BE2C (cell line): ENCODE results near the gene AACS.

Experiments used
- DNase-seq: peaks from one replicate; pipeline ENCODE4 v3.0.0-alpha.2; 2020
- H3K27me3 ChIP-seq: fragments of 250-450 bp; sonication (Bioruptor Pico); 2 replicates; pipeline ENCODE4 v1.5.1; 2020; ENCODE audit warnings: mild to moderate bottlenecking
- H3K36me3 ChIP-seq: fragments of 250-450 bp; sonication (Bioruptor Pico); 2 replicates; pipeline ENCODE4 v1.5.1; 2020; ENCODE audit warnings: mild to moderate bottlenecking
- H3K4me1 ChIP-seq: fragments of 250-450 bp; sonication (Bioruptor Pico); 2 replicates; pipeline ENCODE4 v1.5.1; 2020
- H3K4me3 ChIP-seq: 2 replicates; pipeline ENCODE4 v1.5.1; 2011; ENCODE audit warnings: low read depth, low read length
- H3K9me3 ChIP-seq: fragments of 250-450 bp; sonication (Bioruptor Pico); 2 replicates; pipeline ENCODE4 v1.5.1; 2020
- CTCF ChIP-seq: IDR thresholded peaks from 2 replicates; pipeline ENCODE4 v1.5.1; 2012; ENCODE audit warnings: mild to moderate bottlenecking, low read depth, low read length

The AACS gene

DNA sequence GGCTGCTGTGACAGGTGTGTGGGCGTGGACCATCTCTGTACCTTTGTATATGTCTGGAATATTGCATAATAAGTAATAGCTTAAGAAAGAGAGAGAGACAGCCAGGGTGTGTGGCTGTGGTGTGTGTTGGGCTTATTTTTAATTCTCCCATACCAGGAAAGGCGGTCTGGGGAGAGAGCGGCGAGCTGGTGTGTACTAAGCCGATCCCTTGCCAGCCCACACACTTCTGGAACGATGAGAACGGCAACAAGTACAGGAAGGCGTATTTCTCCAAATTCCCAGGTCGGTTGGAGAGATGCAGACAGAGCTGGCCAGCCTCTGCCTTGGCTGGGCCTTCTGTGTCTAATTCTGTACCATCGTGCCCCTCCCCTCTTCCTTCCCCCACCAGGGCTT, 63.9 kb downstream of the AACS start:
- H3K27me3 ChIP-seq, result no peaks in the 10 kb centered on the region
- H3K36me3 ChIP-seq, result peaks cover 7% of the 10 kb centered on the region; the same call in 1 of the 2 replicates
- no peak for TF ChIP-seq CTCF
- no peak overlapping the region for H3K4me3 ChIP-seq
- no peaks in the 10 kb centered on the region for H3K4me1 ChIP-seq
- no peak for DNase-seq
- H3K9me3 ChIP-seq, result no peaks in the 10 kb centered on the region

GRCh38 chr12:125129591-125130255, 64.5 kb downstream of the AACS start:
- no peak overlapping the region for H3K4me3 ChIP-seq
- no peak for TF ChIP-seq CTCF
- H3K27me3 ChIP-seq, result no peaks in the 10 kb centered on the region
- H3K36me3 ChIP-seq, result peaks cover 6% of the 10 kb centered on the region; the same call in 1 of the 2 replicates
- DNase-seq, result no peak
- no peaks in the 10 kb centered on the region for H3K4me1 ChIP-seq
- no peaks in the 10 kb centered on the region for H3K9me3 ChIP-seq

GRCh38 chr12:125131958-125132357, 66.7 kb downstream of the AACS start:
- H3K36me3 ChIP-seq, result no peaks in the 10 kb centered on the region; the same call in 1 of the 2 replicates
- H3K4me1 ChIP-seq, result no peaks in the 10 kb centered on the region
- TF ChIP-seq CTCF, result no peak
- H3K9me3 ChIP-seq, result no peaks in the 10 kb centered on the region
- no peaks in the 10 kb centered on the region for H3K27me3 ChIP-seq
- H3K4me3 ChIP-seq, result no peak overlapping the region
- DNase-seq, result no peak

DNA sequence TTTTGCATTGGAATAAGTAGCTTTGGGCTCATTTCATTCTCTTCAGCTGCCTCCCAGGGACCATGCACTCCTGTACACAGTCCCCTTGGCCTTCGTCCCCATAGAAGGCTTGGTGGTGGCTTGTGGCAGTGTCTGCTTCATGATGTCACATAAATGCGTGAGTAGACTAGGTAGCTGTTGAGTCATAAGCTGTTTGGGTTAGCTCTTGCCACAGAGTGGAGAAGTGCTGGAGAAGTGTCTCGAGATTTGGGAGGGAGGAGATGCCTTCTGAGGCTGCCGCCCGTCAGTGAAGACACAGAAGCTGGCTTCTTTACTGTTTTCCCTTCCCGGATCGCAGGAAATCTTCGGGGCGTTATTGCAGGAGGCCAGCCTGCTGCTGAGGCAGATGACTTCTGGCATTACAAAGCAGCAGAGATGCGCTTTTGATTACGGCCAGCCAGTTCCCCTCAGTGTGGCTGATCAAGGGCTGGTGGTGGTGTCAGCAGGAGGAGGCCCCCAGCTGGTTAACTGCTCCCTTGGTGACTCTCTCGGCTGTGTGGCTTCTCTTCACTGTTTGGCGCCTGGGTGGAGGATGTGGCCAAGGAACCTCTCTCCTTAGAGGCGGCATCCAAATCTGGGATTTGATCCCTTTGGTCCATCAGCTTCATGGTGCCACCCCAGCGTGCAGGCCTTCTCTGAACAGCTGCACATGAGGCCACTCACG, 67.6 kb downstream of the AACS start:
- Histone ChIP-seq H3K4me3 (no peak overlapping the region), H3K36me3 (no peaks in the 10 kb centered on the region; the same call in 1 of the 2 replicates), H3K9me3 (no peaks in the 10 kb centered on the region), H3K4me1 (no peaks in the 10 kb centered on the region), H3K27me3 (no peaks in the 10 kb centered on the region)
- TF ChIP-seq CTCF, result no peak
- DNase-seq, result no peak

GRCh38 chr12:125133616-125134015, 68.4 kb downstream of the AACS start:
- TF ChIP-seq CTCF, result no peak
- Histone ChIP-seq H3K27me3 (no peaks in the 10 kb centered on the region), H3K4me1 (no peaks in the 10 kb centered on the region), H3K4me3 (no peak overlapping the region), H3K9me3 (no peaks in the 10 kb centered on the region), H3K36me3 (no peaks in the 10 kb centered on the region; the same call in 1 of the 2 replicates)
- no peak for DNase-seq

DNA sequence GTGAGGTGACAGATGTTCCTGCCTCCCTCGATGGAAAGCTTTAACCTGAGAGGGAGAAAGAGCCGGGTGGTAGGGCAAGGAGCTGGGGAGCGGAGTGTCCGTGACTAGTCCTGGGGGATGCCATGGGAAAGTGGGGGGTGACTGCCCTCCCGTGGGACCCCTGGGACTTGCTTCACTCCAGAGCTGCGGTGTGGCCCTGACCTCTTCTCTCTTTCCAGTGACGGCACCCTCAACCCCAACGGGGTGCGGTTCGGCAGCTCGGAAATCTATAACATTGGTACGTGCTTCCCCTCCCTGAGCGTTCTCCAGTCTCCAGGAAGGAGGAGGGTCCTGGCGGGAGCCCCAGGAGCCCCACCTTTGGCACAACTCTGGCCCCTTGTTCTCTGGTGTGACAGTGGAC, 69.3 kb downstream of the AACS start:
- no peak overlapping the region for H3K4me3 ChIP-seq
- DNase-seq, result no peak
- H3K9me3 ChIP-seq, result no peaks in the 10 kb centered on the region
- no peaks in the 10 kb centered on the region; the same call in 1 of the 2 replicates for H3K36me3 ChIP-seq
- H3K4me1 ChIP-seq, result no peaks in the 10 kb centered on the region
- TF ChIP-seq CTCF, result no peak
- no peaks in the 10 kb centered on the region for H3K27me3 ChIP-seq
